Stimulated activated CD4-positive, alpha-beta T cell treated with anti-CD3 and anti-CD28 coated beads, TNF-alpha, amount 100 ng/mL, for 1 hour (primary cell): ENCODE results near the gene MAP3K9.
"Not testable (repeated sequence)": the region's sequence is repeated elsewhere in the genome, so short reads cannot be mapped to it uniquely, and the experiment has no call there.

Experiments used
- DNase-seq, 3 donors: peaks; one replicate each; pipeline ENCODE4 v3.0.0-alpha.2; 2020; ENCODE audit warnings: low read depth in 3 of 3, low spot score in 1 of 3

MAP3K9 gene

DNA sequence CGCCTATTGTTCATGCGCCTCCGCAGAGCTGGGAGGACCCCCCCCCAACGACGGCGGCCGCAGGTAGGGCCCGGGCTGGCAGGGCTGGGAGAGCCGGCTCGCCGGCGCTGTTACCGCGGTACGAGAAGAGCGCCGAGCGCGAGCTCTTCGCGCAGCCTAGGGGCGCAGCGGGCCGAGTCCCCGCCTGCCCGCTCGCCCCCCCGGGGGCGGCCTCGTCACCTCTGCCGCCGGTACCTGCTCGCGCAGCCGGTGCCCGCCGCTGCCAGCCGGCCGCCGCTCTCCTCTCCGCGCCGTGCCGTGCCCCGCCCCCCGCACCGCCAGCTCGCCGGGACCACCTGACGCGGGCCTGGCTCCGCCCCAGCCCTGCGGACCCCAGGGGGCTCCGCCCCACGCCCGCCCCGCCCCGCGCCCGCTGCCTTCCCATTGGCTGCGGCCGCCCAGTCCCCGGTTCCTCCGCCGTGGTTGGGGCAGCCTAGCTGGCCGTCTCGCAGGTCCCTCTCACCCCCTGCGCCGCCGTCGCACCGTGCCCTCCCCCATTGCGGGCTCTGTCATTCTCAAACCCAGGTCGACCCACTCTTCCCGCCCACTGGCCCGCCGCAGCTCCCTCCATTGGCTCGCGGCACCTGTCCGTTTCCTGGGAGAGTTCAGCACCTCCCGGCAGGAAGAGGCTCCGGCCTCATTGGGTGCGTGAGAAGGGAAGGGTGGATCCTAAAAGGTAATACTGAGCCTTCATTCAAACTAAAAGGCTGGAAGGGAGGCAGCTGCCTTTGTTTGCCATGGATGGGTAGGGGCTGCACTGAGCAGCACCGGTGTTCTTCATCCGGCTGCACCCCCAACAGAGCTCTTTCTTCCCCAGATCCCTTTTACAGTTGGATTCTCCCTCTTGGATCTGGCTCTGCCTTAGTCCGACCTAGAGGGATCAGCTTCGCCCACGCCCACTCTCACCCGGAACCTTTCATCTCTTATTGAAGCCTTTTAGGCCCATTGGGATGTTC, at the start of gene MAP3K9:
TSS of gene MAP3K9 (minus strand) at position 289 of the 995 bp plus-strand sequence. CDS start 342 bp downstream, outside the sequence.
- DNase-seq: peak; percentile 53 to 81 (median 76)

GRCh38 chr14:70858641-70859040, 49.3 kb upstream of the MAP3K9 start:
- no peak for DNase-seq

DNA sequence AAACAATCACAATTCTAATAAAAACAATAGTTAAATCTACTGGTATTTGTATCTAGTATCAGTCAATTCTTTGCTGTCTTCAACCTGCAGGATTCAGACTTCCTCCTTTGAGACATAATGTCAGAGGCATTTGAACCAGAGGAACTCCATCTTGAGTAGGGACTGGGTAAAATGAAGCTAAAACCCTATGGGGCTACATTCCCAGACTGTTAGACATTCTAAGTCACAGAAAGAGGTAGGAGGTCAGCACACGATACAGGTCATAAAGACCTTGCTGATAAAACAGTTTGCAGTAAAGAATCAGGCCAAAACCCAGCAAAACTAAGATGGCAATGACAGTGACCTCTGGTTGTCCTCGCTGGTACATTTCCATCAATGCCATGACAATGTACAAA, 48.2 kb upstream of the MAP3K9 start:
- no peak for DNase-seq

DNA sequence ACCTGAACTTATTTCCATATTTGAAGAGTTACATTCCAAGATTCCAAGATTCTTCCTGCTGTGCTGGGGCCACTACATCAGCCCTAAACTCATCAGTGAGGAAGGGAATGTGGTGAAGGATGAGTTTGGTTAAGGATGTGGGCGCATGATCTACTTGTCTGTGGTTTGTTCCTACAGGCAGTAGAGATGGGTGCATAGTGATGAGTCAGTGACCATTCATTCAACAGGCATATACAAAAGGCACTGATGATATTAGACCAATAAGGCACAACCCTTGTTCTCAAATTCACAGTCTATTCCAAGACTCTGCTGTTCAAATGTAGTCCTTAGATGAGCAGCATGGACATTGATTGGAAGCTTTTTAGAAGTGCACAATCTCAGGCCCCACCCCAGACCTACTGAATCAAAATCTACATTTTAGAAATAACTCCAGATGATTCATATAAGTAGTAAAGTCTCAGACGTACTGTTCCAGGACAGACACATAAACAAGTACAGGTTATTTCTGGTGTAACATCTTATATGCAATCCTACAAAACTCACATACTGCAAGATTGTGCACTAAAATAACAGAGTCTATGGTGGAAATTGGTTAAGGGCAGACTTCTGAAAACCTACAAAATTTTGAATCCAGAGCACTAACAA, 47.7 kb upstream of the MAP3K9 start:
- DNase-seq: no peak

- DNase-seq: no peak
Observed at GRCh38 chr14:70855486-70855885, 46.2 kb upstream of the MAP3K9 start.

GRCh38 chr14:70853658-70854057, 44.3 kb upstream of the MAP3K9 start:
- not testable (repeated sequence) for DNase-seq

GRCh38 chr14:70847406-70848090, 38.2 kb upstream of the MAP3K9 start:
- DNase-seq: no peak

DNA sequence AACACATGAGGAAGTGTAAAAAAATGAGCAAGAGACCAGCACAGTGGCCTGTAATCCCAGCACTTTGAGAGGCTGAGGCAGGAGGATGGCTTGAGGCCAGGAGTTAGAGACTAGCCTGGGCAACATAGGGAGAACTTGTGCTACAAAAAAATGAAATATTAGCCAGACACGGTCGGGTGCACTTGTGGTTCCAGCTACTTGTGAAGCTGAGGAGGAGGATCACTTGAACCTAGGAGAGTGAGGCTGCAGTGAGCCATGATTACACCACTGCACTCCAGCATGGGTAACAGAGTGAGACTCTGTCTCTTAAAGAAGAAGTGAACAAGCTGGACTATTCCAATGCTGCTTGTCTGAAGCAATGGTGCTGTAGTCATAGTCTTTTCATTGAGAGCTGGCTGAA, 36.3 kb upstream of the MAP3K9 start:
- no peak for DNase-seq

- DNase-seq: no peak
Observed at GRCh38 chr14:70842851-70843462, 33.6 kb upstream of the MAP3K9 start.

GRCh38 chr14:70838076-70838475, 28.8 kb upstream of the MAP3K9 start:
- DNase-seq: no peak

GRCh38 chr14:70836946-70837345, 27.6 kb upstream of the MAP3K9 start:
- no peak for DNase-seq

GRCh38 chr14:70833884-70834283, 24.6 kb upstream of the MAP3K9 start:
- DNase-seq: no peak

DNA sequence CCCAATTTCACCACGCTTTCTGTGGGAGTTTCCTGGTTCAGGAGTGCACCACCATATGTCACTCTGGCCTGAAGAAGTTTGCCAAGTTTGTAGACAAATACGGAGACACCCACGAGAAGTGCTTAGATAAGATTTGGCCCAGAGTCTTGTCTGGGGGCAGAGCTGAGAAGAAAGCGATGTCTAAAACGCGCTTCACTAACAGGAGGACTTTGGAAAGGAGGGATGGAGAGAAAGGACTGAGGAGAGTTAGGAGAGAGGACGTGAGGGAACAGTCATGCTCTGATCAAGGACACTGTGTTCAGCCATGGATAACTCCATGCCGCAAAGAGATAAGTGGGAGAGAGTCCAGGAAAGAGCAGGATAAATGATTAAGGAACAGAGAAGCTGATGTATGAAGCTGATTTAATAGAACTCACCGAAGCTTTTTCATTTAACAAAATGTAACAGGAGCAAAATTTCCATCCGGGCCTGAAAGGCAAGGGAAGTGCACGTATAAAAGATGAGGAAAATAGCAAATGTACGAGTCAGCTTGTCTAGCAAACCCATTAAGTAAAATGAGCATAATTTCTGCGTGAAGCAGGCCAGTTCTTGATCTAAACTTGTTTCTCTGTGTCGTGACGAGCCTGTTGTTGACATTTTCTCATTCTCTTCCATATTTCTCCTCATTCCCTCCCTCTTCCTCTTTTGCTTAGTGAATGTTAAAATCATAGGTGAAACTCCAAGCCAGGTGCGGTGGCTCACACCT, 23.4 kb upstream of the MAP3K9 start:
- no peak for DNase-seq

DNA sequence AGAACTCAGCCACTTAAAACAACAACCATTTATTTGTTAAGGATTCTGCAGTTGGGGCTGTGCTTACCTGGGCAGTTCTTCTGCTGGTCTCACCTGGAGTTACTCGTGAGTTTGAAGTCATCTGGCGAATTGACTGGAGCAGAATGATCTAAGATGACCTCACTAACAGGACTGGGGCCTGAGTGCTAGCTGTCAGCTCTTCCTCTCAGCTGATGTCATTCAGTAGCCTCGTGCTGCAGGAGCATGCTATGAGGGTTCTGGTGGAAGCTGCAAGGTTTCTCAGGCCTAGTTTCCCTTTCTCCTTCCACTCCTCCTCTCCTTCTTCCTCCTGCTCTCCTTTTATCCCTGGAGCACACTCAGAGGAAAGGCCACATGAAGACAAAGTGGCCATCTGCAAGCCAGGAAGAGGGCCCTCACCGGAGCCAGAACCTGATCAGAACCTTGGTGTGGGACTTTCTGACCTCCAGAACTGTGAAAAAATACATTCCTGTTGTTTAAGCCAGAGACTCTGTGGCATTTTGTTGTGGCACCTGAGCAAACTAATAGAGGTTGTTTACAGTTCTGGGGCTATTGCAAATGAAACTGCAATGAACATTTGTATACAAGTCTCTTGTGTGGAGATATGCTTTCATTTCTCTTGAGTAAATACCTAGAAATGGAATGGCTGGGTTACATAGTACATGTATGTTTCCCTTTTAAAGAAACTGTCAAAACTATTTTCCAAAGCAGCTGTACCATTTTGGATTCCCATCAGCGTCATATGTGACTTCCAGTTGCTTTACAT, 21.9 kb upstream of the MAP3K9 start:
- no peak for DNase-seq

GRCh38 chr14:70828188-70828587, 18.9 kb upstream of the MAP3K9 start:
- DNase-seq: no peak

DNA sequence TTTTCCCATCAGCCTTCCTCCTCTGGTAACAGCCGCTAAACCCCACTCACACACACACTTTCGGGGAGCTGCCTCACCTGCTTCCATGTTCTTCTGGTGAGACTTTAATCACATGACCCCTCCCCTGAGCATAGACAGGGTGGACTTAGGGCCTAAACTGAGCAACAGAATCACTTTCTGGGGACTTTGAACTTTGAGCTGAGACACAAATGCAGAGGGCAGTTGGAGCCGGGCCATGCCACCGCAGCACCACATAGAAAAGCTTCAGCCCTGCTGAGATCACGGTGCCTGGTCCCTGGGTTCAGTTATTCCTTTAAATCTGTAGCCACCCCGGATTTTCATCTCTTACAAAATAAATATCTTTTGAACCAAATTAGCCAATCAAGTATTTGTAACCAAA, 18.4 kb upstream of the MAP3K9 start:
- DNase-seq: no peak

DNA sequence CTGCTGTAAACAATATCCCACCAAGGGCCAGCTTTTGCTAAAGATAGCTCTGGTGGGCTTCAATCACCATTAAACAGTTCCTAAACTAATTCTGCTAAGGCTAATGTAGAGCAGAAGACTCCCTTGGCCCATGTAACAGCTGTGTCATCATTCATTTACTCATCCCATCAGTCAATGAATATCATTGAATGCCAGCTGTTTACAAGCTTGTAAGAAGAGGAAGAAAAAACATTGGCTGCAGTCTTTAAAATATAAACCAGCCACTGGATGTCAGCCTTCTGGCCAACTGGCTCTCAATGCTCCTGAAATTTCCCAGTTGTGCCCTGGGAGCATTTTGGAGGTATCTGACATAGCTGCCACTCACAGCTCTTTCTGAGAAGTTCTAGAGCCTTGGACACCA, 18.0 kb upstream of the MAP3K9 start:
- no peak for DNase-seq

- DNase-seq: no peak
Observed at GRCh38 chr14:70823281-70823680, 14.0 kb upstream of the MAP3K9 start.

GRCh38 chr14:70822530-70823185, 13.3 kb upstream of the MAP3K9 start:
- DNase-seq: no peak
